GOT3 (cell line): ENCODE data around the gene GTF2IRD1.
"Not testable (repeated sequence)": the region's sequence is repeated elsewhere in the genome, so short reads cannot be mapped to it uniquely, and the experiment has no call there.

Experiments used
- DNase-seq: peaks from one replicate; lab custom pipeline; 2025; ENCODE audit warnings: mixed read lengths; lab: John Stamatoyannopoulos, UW

GTF2IRD1 gene

GRCh38 chr7:74563639-74564038, 109.9 kb downstream of the GTF2IRD1 start:
- not testable (repeated sequence) for DNase-seq

GRCh38 chr7:74567318-74567668, 113.6 kb downstream of the GTF2IRD1 start:
- no peak for DNase-seq

GRCh38 chr7:74568658-74569057, 115.0 kb downstream of the GTF2IRD1 start:
- no peak for DNase-seq

- DNase-seq = no peak
Measured at GRCh38 chr7:74569501-74570075, 115.9 kb downstream of the GTF2IRD1 start.

- no peak for DNase-seq
Measured at GRCh38 chr7:74570533-74571156, 116.9 kb downstream of the GTF2IRD1 start.

- no peak for DNase-seq
Measured at GRCh38 chr7:74572301-74572979, 118.7 kb downstream of the GTF2IRD1 start.

- no peak for DNase-seq
Measured at GRCh38 chr7:74573512-74573911, 119.8 kb downstream of the GTF2IRD1 start.

- no peak for DNase-seq
Measured at GRCh38 chr7:74575083-74575784, 121.5 kb downstream of the GTF2IRD1 start.

GRCh38 chr7:74575811-74576210, 122.1 kb downstream of the GTF2IRD1 start:
- DNase-seq = no peak

GRCh38 chr7:74579800-74580685, 126.3 kb downstream of the GTF2IRD1 start:
- peak; percentile 40 for DNase-seq

- no peak for DNase-seq
Measured at GRCh38 chr7:74581916-74582440, 128.3 kb downstream of the GTF2IRD1 start.

- DNase-seq = no peak
Measured at GRCh38 chr7:74582447-74583039, 128.8 kb downstream of the GTF2IRD1 start.

GRCh38 chr7:74583630-74584029, 129.9 kb downstream of the GTF2IRD1 start:
- no peak for DNase-seq

GRCh38 chr7:74584160-74584954, 130.7 kb downstream of the GTF2IRD1 start:
- DNase-seq = no peak

- no peak for DNase-seq
Measured at GRCh38 chr7:74585844-74586243, 132.1 kb downstream of the GTF2IRD1 start.

GRCh38 chr7:74586258-74587175, 132.8 kb downstream of the GTF2IRD1 start:
- no peak for DNase-seq

- peak; percentile 60 for DNase-seq
Measured at GRCh38 chr7:74587435-74588126, 133.9 kb downstream of the GTF2IRD1 start.

- no peak for DNase-seq
Measured at GRCh38 chr7:74590813-74591212, 137.1 kb downstream of the GTF2IRD1 start.

GRCh38 chr7:74598558-74598957, 144.9 kb downstream of the GTF2IRD1 start:
- no peak for DNase-seq
